NCI-H82 (cell line): ENCODE results near the gene ABHD8.

ENCODE experiments used
- DNase-seq: peaks from one replicate; lab custom pipeline; 2025; lab: John Stamatoyannopoulos, UW

ABHD8 gene

GRCh38 chr19:17303167-17303939 is at the start of gene ABHD8:
Gene ABHD8, minus strand, starts transcription at chr19:17303425. Its CDS starts 1,809 bp downstream, at chr19:17301616.
- peak; percentile 99 for DNase-seq

GRCh38 chr19:17352608-17353280 is 49.5 kb upstream of the ABHD8 start:
- DNase-seq = no peak

GRCh38 chr19:17351815-17352435 is 48.7 kb upstream of the ABHD8 start:
- DNase-seq = peak; percentile 50

- DNase-seq = peak; percentile 43
Measured at GRCh38 chr19:17348700-17349099, 45.5 kb upstream of the ABHD8 start.

GRCh38 chr19:17347877-17348276 is 44.7 kb upstream of the ABHD8 start:
- no peak for DNase-seq

- DNase-seq = no peak
Measured at GRCh38 chr19:17347361-17347760, 44.1 kb upstream of the ABHD8 start.

GRCh38 chr19:17346109-17346671 is 43.0 kb upstream of the ABHD8 start:
- DNase-seq = peak; percentile 89

GRCh38 chr19:17341845-17342244 is 38.6 kb upstream of the ABHD8 start:
- DNase-seq = no peak

GRCh38 chr19:17341386-17341785 is 38.2 kb upstream of the ABHD8 start:
- DNase-seq = no peak

- DNase-seq = no peak
Measured at GRCh38 chr19:17340871-17341357, 37.7 kb upstream of the ABHD8 start.

GRCh38 chr19:17340302-17340870 is 37.2 kb upstream of the ABHD8 start:
- peak; percentile 61 for DNase-seq

GRCh38 chr19:17339088-17339741 is 36.0 kb upstream of the ABHD8 start:
- peak; percentile 49 for DNase-seq

GRCh38 chr19:17338433-17339078 is 35.3 kb upstream of the ABHD8 start:
- no peak for DNase-seq

- peak; percentile 77 for DNase-seq
Measured at GRCh38 chr19:17337675-17338432, 34.6 kb upstream of the ABHD8 start.

GRCh38 chr19:17336872-17337674 is 33.8 kb upstream of the ABHD8 start, which contains the start of gene GTPBP3:
Gene GTPBP3, plus strand, starts transcription at chr19:17337553. Its CDS starts 59 bp downstream, at chr19:17337612.
- peak; percentile 100 for DNase-seq

- no peak for DNase-seq
Measured at GRCh38 chr19:17335575-17335974, 32.4 kb upstream of the ABHD8 start.

GRCh38 chr19:17334414-17335409 is 31.5 kb upstream of the ABHD8 start, which contains the start of gene ANO8:
Gene ANO8, minus strand, starts transcription at chr19:17334855. Its CDS starts 185 bp downstream, at chr19:17334670.
- DNase-seq = peak; percentile 99
